HG02588 (cell line): Measurements from ENCODE around the gene RLF.
"Not testable (repeated sequence)": the region's sequence is repeated elsewhere in the genome, so short reads cannot be mapped to it uniquely, and the experiment has no call there.

Source experiments
- ATAC-seq: cut with Tn5 transposase; IDR thresholded peaks from one replicate; pipeline ENCODE4 v1.9.1; 2021; ENCODE audit warnings: mild to moderate bottlenecking, moderate library complexity; ENCODE audit not compliant: unreplicated experiment

RLF gene

DNA sequence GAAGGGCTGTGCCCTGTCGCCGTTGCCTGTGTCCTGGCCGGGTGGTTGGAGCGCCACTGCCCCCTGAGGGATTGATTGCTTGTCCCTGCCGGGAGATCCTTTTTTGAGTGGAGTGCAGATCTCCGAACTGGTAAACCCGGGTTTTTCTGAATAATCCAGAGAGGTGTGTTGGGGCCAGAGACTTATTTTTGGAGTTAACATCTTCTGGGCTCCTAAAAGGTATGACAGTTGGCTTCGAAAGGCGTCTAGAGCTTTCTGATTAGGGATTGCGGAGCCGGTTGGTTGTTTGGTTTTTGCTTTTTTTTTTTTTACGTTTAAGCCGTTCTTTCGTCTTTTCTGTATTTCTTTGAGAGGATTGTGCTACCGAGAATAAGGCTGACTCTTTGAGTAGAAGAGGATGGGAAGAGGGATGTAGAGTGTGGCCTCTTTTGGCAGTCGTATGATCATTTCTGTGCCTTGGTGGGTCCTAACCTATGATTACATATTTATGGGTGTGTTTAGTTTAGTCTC, 756 bp downstream of the RLF start:
- no peak for ATAC-seq

DNA sequence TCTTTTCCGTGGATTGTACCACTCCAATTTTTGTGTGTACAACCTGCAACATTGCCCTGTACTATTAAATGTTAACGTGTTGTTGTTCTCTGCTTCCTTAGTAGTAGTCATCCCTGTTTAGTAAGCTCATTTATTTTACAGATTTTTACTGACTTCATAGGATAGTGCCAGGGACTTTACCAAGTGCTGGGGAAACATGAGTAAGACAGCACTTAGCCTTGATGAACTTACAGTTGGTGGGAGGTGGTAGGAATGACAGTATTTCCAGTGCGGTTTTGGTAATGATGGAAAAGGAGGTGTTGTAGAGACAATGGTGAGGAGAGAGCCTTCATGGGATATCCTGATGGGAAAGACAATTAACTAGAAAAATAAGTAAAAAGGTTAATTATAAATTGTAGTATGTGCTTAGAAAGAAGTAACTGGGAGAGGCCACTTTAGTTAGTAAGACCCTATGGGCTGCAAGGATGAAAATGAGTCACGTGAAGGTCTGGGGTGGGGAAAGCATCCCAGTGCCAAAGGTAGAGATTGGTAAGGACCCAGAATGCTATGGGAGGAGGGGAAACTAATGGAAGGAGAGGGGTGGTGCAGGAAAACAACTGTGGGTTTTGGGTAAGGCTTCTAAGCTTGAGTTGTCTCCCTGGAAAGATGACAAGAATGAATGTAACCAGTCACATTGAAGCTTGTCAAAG, 1.7 kb downstream of the RLF start:
- ATAC-seq: no peak

DNA sequence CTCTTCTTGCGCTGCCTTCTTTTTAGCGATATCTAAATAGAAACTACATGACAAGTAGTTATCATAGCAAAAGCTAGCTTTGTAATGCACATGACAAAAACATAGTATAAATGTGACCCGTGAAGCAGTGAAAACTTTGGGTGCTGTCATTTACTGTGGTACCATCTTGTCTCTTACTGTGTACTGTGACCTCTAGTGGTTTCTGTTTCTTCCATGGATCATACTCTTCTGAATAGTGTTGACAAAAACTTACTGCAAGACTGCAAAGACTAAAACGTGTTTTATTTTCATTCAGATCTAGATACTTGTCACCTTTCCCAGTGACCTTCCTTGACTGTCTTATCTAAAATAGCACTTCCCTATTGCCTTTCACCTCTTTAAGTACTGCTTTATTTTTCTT, 6.1 kb downstream of the RLF start:
- ATAC-seq: no peak

DNA sequence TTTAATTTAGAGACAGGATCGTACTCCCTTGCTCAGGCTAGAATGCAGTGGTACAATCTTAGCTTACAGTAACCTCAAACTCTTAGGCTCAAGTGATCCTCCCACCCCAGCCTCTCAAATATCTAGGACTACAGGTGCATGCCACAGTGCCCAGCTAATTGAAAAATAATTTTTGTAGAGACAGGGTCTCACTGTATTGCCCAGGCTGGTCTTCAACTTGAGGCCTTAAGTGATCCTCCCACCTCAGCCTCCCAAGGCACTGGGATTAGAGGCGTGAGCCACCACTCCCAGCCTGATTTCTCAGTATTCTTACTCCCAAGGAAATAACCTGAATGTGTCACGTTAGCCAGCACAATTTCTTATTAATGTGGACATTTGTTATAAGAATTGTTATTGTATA, 9.8 kb downstream of the RLF start:
- no peak for ATAC-seq

DNA sequence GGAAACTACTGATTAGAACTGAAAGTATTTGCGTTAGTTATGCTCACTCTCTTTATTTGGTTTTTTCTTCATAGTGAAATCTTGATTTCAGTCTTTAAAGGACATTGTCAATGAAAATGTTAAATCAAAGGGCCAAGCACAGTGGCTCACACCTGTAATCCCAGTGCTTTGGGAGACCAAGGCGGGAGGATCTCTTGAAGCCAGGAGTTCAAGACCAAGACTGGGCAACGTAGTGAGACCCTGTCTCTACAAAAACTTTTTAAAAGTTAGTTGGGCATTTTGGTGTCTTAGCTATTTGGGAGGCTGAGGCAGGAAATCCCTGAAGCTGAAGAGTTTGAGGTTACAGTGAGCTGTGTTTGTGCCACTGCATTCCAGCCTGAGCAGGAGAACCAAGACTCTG, 13.6 kb downstream of the RLF start:
- ATAC-seq: no peak

DNA sequence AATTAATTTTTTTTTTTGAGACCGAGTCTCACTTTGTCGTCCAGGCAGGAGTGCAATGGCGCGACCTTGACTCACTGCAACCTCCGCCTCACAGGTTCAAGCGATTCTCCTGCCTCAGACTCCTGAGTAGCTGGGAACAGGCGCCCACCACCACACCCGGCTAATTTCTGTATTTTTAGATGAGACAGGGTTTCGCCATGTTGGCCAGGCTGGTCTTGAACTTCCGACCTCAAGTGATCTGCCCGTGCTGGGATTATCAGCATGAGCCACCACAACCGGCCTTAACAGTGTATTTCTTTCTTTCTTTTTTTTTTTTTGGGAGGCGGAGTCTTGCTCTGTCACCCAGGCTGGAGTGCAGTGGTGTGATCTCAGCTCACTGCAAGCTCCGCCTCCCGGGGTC, 15.8 kb downstream of the RLF start:
- ATAC-seq: not testable (repeated sequence)

DNA sequence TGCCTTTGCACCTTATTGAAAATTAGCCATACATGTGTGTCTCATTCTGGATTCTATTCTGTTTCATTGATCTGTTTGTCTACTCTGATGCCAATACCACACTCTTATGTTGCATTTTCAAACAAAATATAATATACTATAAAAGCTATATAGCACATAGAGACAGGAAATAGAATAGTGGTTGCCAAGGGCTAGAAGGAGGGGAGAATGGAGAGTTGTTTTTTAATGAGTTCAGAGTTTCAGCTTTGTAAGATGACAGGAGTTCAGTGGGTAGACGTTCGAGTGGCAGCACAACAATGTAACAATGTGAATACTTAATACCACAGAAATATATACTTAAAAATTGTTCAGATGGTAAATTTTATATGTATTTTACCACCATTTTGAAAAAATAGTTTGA, 17.0 kb downstream of the RLF start:
- ATAC-seq: no peak

DNA sequence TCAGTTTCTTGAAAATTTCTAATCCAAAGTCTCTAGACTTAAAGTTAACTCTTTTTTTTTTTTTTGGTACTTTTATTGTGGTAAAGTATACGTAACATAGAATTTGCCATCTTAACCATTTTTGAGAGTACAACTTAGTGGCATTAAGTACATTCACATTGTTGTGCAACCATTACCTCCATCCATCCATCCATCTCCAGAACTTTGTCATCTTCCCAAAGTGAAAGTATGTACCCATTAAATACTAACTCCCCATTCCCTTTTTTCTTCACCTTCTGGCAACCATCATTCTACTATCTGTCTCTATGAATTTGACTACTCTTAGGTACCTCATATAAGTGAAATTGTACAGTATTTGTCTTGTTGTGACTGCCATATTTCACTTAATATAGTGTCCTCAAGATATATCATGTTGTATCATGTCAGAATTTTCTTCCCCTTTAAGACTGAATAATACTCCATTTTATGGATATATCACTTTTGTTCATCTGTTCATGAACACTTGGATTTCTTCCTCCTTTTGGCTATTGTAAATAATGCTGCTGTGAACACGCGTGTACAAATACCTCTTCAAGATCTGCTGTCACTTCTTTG, 18.4 kb downstream of the RLF start:
- no peak for ATAC-seq

DNA sequence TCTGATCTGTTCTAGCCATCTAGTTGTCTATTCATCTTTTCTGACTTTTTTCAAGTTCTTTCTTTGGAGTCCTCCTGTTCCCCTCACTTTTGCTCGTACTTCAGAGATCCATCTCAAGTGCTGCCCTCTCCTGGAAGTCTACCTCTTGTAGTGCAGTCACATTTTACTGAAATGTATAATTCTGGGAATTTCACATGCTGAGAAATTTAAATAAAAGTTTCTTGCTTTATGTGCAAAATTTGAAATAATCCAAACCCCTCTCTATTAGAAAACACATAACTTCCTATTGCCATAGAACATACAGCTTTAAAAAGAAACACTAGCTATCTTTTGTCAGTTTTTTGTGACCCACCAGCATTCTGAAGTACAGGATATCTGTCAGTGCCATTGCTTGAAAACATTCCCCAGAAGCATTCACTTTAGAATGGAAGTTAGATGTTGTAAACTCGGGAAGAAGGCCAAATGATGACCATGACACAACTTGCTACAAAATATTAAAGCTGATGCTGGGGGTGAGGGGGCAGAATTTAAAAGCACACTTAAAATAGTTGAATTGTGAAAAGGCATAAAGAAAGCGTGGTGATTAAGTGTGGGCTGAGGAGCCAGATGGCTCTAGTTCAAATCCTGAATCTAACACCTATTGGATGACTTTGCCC, 22.0 kb downstream of the RLF start:
- ATAC-seq: no peak

DNA sequence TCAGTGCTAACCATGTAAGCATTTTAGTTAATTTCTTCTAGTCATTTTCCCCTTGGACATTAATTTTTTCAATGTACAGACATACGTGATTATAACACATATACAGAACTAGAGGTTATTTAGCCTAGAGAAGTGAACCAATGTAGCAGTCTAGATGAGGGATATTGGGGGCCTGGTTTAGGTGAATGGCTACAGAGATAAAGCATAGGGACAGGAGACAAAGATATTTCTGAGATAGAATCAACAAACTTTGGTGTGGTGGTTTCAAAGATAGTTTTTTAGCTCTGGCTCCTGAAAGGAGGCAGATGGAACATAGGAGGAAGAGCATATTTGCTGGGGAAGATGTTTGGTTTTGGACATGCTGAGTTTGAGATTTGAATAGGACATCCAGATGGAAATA, 23.0 kb downstream of the RLF start:
- no peak for ATAC-seq

DNA sequence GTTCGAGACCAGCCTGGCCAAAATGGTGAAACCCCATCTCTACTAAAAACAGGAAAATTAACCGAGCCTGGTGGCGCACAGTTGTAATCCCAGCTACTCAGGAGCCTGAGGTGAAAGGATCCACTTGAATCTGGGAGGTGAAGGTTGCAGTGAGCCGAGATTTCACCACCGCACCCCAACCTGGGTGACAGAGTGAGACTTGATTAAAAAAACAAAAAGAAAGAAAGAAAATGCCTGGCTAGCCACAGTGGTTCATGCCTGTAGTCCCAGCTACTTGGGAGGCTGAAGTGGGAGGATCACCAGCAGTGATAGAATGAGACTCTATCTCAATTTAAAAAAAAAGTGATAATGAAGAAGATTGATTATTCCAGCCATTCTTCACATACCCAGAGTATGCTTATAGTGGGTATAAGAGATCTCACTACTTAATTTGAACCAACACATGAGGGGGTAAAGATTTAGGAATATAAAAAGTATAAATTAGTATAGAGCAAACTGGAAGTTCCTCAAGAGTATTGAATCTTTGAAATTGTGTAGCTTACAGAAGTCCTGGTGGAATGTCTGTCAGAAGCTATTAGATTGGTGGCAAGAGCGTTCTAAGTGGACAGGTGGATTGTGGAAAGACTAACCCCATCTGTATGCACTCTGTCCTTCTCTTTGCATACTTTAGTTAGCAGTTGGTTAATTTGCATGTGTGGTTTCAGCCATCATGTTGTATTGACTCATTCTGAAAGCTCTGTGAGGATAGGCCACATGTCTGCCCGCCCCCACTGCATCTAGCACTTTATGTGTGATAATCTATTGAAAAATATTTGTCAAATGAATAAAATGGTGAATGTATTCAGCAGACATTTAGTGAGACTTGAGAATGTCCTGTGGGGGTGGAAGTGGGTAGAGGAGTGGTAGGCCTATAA, 25.0 kb downstream of the RLF start:
- peak; percentile 97 for ATAC-seq

DNA sequence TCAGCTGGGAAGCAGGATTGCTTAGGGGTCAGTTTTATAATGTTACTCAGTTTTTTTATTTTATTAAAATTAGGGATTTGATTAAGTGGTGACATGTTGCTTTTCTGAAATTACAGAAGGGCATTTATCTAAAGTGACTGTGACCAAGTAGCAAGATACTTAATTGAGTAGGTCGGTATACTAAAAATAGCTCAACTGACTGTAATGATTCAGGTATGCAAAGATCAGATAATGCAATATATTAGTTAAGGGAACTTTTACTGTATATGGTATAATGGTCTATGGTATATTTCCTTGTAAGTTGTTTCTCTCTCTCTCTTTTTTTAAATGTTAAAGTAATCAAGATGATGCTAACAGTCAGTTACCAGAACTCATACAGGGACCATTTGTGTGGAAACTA, 26.2 kb downstream of the RLF start:
- ATAC-seq: no peak

DNA sequence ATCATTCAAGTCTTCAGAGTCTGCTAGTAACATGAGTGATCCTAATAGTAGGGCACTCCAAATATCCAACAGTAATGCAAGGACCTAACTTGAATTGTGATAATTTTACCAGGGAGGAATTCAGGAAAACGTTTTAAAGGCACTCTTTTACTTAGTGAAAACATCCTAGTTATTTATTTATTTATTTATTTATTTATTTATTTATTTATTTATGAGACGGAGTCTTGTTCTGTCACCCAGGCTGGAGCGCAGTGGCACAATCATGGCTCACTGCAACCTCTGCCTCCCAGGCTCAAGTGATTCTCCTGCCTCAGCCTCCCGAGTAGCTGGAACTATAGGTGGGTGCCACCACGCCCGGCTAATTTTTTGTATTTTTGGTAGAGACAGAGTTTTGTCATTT, 33.5 kb downstream of the RLF start:
- not testable (repeated sequence) for ATAC-seq

DNA sequence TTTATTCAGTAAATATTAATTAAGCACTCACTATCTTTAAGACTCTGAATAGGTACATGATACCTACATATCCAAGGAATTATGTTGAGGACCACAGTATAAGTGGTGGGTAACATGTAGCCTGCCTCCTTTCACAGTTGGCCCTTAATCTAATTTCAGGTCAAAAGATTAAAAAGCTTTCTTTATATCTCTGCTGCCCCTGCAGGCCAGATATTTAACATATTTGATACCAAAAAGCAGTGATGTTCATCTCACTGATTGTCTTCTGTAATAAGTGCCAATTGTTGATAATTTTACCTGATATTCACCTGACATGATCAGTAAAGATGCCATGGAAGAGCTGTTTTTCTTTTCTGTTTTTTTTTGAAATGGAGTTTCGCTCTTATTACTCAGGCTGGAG, 36.5 kb downstream of the RLF start:
- ATAC-seq: no peak

DNA sequence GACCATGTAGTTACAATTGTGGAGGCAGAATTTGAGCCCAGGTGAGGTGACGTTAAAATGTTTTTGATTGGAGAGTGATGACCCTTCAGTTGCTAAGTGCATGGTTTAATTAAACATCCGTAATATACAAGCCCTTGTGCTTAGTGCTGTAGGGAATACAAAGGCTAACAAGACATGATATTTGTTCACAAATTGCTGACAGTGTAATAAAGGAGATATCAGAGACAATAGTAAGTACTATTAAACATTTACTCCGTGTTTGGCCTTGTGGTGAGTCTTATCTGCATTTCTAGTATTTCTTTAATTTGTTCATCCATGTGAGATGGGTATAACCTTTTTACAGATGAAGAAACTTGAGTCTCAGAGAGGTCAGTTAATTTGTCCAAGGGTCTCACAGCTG, 37.9 kb downstream of the RLF start:
- ATAC-seq: no peak

DNA sequence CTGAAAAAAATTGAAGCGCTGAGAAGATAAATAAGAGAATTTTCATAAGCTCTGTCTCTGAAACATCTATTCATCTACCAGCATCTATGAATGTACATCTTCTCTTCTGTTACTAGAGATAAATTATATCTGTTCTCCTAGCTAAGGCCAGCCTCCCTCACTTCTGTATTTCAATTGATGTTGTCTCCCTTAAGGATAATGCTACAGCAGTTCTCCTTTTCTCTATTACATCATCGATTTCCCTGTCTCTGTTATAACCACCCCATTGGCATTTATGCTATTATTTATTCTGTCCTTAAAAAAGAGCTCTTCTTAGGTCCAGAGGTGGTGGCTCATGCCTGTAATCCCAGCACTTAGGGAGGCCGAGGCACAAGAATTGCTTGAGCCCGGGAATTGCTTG, 43.7 kb downstream of the RLF start:
- ATAC-seq: no peak

DNA sequence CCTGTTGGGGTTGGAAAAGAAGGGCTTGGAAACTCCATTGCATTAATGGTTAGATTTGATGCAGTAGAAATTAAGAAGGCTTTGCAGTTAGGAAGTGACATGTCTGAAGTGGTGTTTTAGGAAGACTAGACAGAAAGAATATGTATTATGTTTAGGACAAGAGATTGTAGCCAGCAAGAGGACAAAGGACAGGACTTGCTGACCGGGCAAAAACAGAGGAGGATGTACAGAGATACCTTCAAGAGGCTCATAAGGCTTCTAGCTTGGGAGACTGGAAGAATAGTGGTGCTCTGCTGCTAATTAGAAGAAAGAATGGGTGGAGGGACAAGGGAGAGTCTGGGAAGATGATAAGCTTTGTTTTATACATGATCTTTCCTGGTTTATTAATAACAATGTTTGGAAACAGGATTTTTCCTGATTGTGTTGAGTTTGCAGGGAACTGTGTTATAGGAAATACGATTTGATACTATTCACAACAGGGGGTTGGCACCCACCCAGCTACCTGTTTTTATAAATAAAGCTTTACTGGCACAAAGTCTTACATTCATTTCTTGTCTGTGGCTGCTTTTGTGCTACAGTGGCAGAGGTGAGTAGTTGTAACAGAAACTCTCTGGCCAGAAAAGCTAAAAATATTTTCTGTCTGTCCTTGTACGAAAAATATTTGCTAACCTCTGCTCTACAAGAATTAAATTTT, 49.5 kb downstream of the RLF start:
- no peak for ATAC-seq

DNA sequence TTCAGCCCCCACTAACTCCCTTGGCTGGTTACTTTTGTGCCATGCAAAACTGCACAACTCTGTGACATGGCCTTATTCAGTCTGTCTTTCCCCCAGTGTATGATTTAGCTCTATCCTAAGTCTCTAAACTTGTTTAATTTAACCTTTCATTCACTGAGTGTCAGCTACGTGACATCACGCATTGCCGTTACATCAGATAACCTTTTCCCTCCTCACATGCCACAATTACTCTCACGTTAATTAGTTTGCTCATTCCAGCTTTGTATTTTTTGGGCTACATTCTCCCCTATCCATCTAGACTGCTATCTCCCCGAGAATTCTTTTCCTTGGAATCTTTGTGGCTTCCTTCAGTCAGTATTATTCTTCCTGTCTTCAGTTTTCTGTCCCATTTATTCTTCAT, 57.1 kb downstream of the RLF start:
- no peak for ATAC-seq

DNA sequence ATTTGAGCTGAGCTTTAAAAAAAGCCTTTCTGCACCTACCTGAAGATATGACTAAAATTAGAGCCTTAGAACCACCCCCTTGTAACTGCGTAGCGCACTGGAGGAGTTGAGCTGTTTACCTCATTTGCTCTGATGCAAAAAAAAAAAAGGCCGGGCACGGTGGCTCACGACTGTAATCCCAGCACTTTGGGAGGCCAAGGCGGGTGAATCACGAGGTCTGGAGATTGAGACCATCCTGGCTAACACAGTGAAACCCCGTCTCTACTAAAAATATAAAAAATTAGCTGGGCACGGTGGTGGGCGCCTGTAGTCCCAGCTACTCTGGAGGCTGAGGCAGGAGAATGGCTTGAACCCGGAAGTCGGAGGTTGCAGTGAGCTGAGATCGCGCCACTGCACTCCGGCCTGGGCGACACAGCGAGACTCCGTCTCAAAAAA, 60.3 kb downstream of the RLF start:
- ATAC-seq: not testable (repeated sequence)

DNA sequence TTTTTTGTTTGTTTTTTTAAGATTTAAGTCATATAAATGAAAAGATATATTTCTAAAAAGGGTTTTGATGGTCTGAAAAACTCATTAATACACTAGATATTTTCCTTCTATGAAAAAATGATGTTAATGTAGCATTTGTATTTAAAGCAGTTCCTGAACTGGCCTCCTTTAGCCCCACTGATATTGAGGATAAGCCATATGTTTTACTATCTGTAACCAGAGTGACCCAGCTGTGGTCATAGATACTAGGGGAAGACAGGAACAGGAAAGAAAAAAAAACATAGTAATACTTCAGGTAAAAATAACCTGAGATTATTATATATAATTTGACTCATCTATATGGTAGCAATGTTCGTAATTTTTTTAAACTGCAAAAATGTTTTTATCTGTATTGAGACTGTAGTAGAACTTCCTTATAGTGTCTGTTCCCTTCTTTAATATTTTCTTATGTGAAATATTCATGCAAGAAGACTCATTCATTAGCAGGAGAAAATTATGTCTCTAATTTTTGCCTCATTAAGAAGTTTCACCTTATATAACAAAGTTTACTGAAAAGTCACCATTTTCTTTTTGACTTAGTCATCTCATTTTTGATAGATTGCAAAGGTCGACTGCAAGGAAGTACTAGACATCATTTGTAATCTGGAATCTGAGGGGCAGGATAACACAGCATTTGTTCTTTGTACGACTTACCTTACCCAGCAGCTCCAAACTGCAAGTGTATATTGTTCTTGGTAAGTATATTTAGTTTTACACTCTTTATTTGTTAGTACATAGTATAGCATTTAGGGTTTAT, 61.0 kb downstream of the RLF start:
- ATAC-seq: no peak
